ENCODE results near the gene MTRF1L. TPM values are rescaled to one million over a fixed set of nuclear protein-coding genes. Genes with fewer than 3 reads are reported as not detected.

MTRF1L gene
- total and polyA plus RNA-seq, 2 of the 8 experiments (the other 6 are each of a cell fraction or from before 2014, with no cell fraction given): 4.5 to 26.5 TPM

- Histone ChIP-seq H2BK15ac (ENCODE audit: low read length) (no peak overlapping the region), H4K5ac (ENCODE audit: insufficient read length, low read depth, low read length) (no peak overlapping the region), H3K4ac (replicated peaks; ENCODE audit: insufficient read length, low read depth, low read length) (no peak overlapping the region), H2BK120ac (replicated peaks; ENCODE audit: low read depth, low read length) (no peak overlapping the region), H3K79me2 (ENCODE audit: control insufficient read depth in 1 of 2, insufficient read depth in 2 of 2, low read length in 2 of 2) (no peaks in the 10 kb centered on the region), H3K27me3 (replicated peaks in 1 of 4; ENCODE audit: control insufficient read depth in 3 of 4, extremely low read depth in 1 of 4, insufficient read depth in 3 of 4, low read length in 3 of 4) (no peaks in the 10 kb centered on the region), H4K91ac (replicated peaks; ENCODE audit: insufficient read length, low read length) (no peak overlapping the region), H3K27ac (ENCODE audit: low read depth, low read length) (no peak overlapping the region), H3K23ac (ENCODE audit: insufficient read length) (no peak overlapping the region), H2BK12ac (ENCODE audit: low read depth, low read length) (no peak overlapping the region), H2AK5ac (ENCODE audit: low read depth, low read length) (no peak overlapping the region), H4K20me1 (replicated peaks in 1 of 2; ENCODE audit: control insufficient read depth in 1 of 2, insufficient read depth in 2 of 2, low read length in 2 of 2) (no peaks in the 10 kb centered on the region), H2BK20ac (ENCODE audit: low read length) (no peak overlapping the region), H3K4me1 (replicated peaks in 1 of 4; ENCODE audit: control insufficient read depth in 3 of 4, insufficient read depth in 4 of 4, low read length in 3 of 4) (peaks cover 0 to 4% (median 0%) of the 10 kb centered on the region in 4 experiments; a peak in 1 of 7 replicates), H3K9me3 (ENCODE audit: insufficient read depth in 2 of 2, low read depth in 1 of 2, low read length in 1 of 2) (no peaks in the 10 kb centered on the region; a peak in 1 of 4 replicates), H3K14ac (ENCODE audit: insufficient read length) (no peak overlapping the region), H3K18ac (ENCODE audit: extremely low read depth, low read length) (no peak overlapping the region), H3K9ac (replicated peaks in 1 of 4; ENCODE audit: extremely low read depth in 1 of 4, low read depth in 3 of 4, low read length in 3 of 4) (no peak overlapping the region), H3K36me3 (ENCODE audit: control insufficient read depth in 2 of 4, insufficient read depth in 4 of 4, low read length in 3 of 4) (no peaks in the 10 kb centered on the region), H3K56ac (replicated peaks; ENCODE audit: insufficient read length, low read depth, low read length) (no peak overlapping the region), H3K79me1 (ENCODE audit: low read depth, low read length) (no peaks in the 10 kb centered on the region), H2AFZ (ENCODE audit: low read length) (no peak overlapping the region), H2BK5ac (ENCODE audit: low read depth, low read length) (no peak overlapping the region), H4K8ac (ENCODE audit: extremely low read depth, insufficient read depth, low read length) (no peak overlapping the region), H3K4me3 (ENCODE audit: extremely low read depth in 1 of 4, insufficient read depth in 2 of 4, low read depth in 3 of 4, low read length in 4 of 4) (no peak overlapping the region), H3K4me2 (ENCODE audit: insufficient read depth in 1 of 2, low read depth in 2 of 2, low read length in 2 of 2) (no peak overlapping the region), H3K23me2 (ENCODE audit: low read depth, low read length) (no peaks in the 10 kb centered on the region)
- WGBS, 2 experiments (ENCODE audit: extremely low coverage in 1 of 2, insufficient coverage in 1 of 2, insufficient read length in 1 of 2, insufficient replicate concordance in 2 of 2, low coverage in 1 of 2, low lambda C conversion rate in 2 of 2, missing lambda C conversion rate in 1 of 2): 92% methylated on average over 3 of the region's 3 CpGs; no CpG with 5 or more reads in 1 of the 2 experiments
- no peak for DNase-seq (ENCODE audit: low read depth in 1 of 2, low spot score in 2 of 2)
- FAIRE-seq: no peak
- CTCF ChIA-PET (ENCODE audit: partially characterized antibody): interaction anchor here (0.6 to 3.1 kb wide), 40 partner anchors 8 to 253 kb away, joined by 3 to 35 read pairs (median 5); partner anchors contain the start of genes FBXO5 and VIP
- POLR2A ChIA-PET (ENCODE audit: partially characterized antibody): interaction anchor here (1.5 to 1.6 kb wide), 2 partner anchors 12 to 29 kb away, joined by 3 read pairs; partner anchors contain the start of gene FBXO5
- peak in 1 of 2 experiments; percentile 15; a peak in 1 of 4 replicates for TF ChIP-seq RAD21 (IDR thresholded peaks at IDR 0.05 in 1 of 2, conservative IDR thresholded peaks at IDR 0.05 in 1 of 2; ENCODE audit: low read depth in 2 of 2, low read length in 2 of 2)
- TF ChIP-seq BRCA1 (IDR thresholded peaks at IDR 0.05; ENCODE audit: low read depth, low read length): no peak
Measured at GRCh38 chr6:152954443-152954842, 48.1 kb downstream of the MTRF1L start.

All from H1 (cell line).